Progenitor cell of endocrine pancreas (in vitro differentiated cells): ENCODE results near the gene SALL2. TPM values are rescaled to one million over a fixed set of nuclear protein-coding genes. Genes with fewer than 3 reads are reported as not detected.

ENCODE experiments used
- DNase-seq: peaks from one replicate; pipeline ENCODE4 v3.0.0; 2021; ENCODE audit warnings: low spot score; ENCODE audit not compliant: unreplicated experiment
- H3K27ac Mint-ChIP-seq: 2 replicates; pipeline ENCODE4 v1.8.0; 2021; ENCODE audit warnings: mild to moderate bottlenecking, moderate library complexity, mixed read lengths
- H3K27me3 Mint-ChIP-seq: 2 replicates; pipeline ENCODE4 v1.8.0; 2021; ENCODE audit warnings: mixed read lengths
- H3K36me3 Mint-ChIP-seq: 2 replicates; pipeline ENCODE4 v1.8.0; 2022; ENCODE audit warnings: mixed read lengths; ENCODE audit not compliant: insufficient read depth
- H3K4me1 Mint-ChIP-seq: 2 replicates; pipeline ENCODE4 v1.8.0; 2021; ENCODE audit warnings: low read depth, mixed read lengths
- H3K4me3 Mint-ChIP-seq: 2 replicates; pipeline ENCODE4 v1.8.0; 2021; ENCODE audit warnings: low read depth, mild to moderate bottlenecking, moderate library complexity, mixed read lengths
- H3K9me3 Mint-ChIP-seq: 2 replicates; pipeline ENCODE4 v1.8.0; 2021; ENCODE audit warnings: low read depth, mixed read lengths
- total RNA-seq: library from RNA; stranded (reverse); gene quantifications from 2 replicates; pipeline ENCODE4 v1.2.1, GENCODE V29; 2021
- TF ChIP-seq, protein P1 (sequence below): fragments of 200-600 bp; sonication (generic); IDR thresholded peaks from one replicate; pipeline ENCODE4 v1.5.0; 2021; ENCODE audit warnings: antibody characterized with exemption, mild to moderate bottlenecking; ENCODE audit not compliant: unreplicated experiment

Gene SALL2
- total RNA-seq, 1 donor from 2014 or later = 89.2 TPM

DNA sequence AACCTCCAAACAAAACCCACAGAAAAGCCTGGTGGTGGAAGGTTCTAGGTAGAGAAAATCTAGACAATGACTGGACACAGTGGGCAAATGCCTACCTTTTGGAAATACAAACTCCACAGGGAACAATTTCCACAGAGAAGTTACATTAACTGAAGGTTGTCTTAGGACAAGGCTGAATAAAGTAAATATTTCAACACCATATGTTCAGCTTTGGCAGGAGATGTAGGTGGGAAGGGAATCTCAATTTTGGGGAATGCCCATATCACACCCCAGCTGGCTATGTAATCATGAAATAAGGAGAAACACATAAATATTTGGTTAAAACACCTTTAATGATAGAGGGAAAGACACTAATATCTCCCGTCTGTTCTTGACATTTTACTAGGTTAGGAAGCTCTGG is 5.4 kb downstream of the SALL2 start:
- Mint-ChIP-seq H3K27ac (peak overlapping the region; percentile 63), H3K27me3 (no peaks in the 10 kb centered on the region), H3K4me1 (peaks cover 34% of the 10 kb centered on the region), H3K4me3 (no peak overlapping the region), H3K36me3 (peaks cover 24% of the 10 kb centered on the region), H3K9me3 (no peaks in the 10 kb centered on the region)
- DNase-seq = no peak
- TF ChIP-seq, protein P1, sequence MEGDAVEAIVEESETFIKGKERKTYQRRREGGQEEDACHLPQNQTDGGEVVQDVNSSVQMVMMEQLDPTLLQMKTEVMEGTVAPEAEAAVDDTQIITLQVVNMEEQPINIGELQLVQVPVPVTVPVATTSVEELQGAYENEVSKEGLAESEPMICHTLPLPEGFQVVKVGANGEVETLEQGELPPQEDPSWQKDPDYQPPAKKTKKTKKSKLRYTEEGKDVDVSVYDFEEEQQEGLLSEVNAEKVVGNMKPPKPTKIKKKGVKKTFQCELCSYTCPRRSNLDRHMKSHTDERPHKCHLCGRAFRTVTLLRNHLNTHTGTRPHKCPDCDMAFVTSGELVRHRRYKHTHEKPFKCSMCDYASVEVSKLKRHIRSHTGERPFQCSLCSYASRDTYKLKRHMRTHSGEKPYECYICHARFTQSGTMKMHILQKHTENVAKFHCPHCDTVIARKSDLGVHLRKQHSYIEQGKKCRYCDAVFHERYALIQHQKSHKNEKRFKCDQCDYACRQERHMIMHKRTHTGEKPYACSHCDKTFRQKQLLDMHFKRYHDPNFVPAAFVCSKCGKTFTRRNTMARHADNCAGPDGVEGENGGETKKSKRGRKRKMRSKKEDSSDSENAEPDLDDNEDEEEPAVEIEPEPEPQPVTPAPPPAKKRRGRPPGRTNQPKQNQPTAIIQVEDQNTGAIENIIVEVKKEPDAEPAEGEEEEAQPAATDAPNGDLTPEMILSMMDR = no peak

DNA sequence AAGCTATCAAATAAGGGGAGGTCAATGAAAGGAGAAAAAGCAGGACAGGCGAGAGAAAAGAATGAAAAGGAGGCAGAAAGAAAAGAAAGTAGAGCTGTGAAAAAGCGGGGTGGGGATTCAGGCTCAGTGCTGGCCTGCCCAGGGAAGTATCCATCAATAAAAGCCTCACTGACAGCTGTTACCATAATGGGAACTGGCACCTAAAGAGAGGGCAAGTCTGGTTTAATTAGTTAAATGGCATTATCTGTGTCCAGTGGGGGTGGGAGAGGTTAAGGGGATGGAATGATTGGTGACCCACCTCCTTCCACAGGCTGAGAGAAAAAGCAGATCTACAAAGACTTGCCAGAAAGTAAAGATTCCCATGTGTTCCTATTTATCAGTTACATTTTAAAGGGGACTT is 7.4 kb downstream of the SALL2 start:
- Mint-ChIP-seq H3K4me1 (peaks cover 34% of the 10 kb centered on the region), H3K36me3 (peaks cover 17% of the 10 kb centered on the region), H3K4me3 (no peak overlapping the region), H3K27me3 (no peaks in the 10 kb centered on the region), H3K27ac (peak overlapping the region; percentile 30), H3K9me3 (no peaks in the 10 kb centered on the region)
- DNase-seq = no peak
- TF ChIP-seq, protein P1 = no peak

DNA sequence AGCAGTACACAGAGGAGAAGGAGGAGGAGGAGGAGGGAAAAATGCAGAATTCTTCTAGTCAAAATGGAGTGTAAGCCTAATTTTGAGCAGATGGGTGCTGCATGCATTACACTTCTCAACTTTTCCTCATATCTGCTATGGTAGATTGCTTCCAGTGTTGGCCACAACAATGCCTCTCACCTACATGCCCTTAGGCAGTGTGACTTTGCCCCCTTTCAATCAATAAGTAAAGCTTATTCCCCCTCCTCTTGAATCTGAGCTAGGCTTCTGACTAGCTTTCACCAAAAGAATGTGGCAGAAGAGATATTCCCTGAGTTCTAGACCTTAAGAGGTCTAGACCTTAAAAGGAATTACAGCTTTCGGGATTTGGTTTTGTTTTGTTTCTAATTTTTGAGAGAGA is 11.8 kb downstream of the SALL2 start:
- Mint-ChIP-seq H3K27me3 (no peaks in the 10 kb centered on the region), H3K4me3 (no peak overlapping the region), H3K9me3 (no peaks in the 10 kb centered on the region), H3K27ac (peak overlapping the region; percentile 71), H3K4me1 (peaks cover 30% of the 10 kb centered on the region), H3K36me3 (no peaks in the 10 kb centered on the region)
- no peak for DNase-seq
- TF ChIP-seq, protein P1 = no peak

DNA sequence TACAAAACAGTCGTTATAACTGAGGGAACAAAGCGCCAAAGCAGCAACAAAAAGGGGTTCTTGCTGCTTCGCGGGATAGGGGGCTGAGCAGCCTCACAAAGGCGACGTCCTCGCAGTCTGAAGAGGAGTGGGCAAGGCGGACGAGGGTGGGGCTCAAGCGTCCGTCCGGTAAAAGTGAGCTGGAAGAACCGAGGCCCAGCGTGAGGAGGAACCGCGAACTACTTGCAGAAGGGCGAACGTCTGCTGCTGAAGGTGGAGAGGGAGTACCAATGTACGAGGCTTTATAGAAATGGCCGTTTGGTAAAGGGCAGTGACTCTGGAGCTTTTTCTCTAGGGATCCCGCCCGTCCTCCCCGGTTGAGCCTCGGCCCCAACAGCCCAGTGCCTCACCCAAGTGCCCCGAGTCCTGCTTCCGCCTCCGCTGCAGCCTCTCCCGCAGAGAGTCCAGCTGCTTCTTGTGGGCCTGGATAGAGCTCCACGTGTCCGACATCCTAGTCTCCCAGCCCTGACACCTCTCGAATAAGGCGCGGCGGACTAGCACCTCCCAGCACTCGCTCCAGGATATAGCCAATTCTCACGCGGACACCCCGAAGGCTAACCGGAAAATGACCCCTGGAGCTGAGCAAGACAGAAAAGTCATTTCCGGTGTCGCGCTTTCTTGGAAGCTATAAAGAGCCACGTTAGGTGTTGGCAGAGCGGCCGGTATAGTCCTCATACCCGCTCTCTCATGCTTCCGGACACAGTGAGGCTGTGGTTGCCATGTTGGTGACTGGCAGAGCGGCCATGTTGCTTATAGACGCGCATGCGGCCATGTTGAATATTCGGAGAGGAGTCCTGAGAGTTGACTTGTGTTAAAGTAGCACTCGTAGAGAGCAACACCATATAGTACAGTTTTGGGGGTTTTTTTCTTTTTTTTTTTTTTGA is 15.2 kb downstream of the SALL2 start, which contains the start of gene METTL3:
TSS of gene METTL3 (minus strand) at position 606 of the 923 bp plus-strand sequence. CDS start at position 489, 117 bp downstream.
- TF ChIP-seq, protein P1 = no peak
- Mint-ChIP-seq H3K4me1 (peaks cover 28% of the 10 kb centered on the region), H3K4me3 (peak within 1 kb of the TSS; percentile 98), H3K27me3 (no peaks in the 10 kb centered on the region), H3K27ac (peak within 1 kb of the TSS; percentile 98), H3K36me3 (peaks cover 10% of the 10 kb centered on the region), H3K9me3 (no peaks in the 10 kb centered on the region)
- peak; percentile 79 for DNase-seq

DNA sequence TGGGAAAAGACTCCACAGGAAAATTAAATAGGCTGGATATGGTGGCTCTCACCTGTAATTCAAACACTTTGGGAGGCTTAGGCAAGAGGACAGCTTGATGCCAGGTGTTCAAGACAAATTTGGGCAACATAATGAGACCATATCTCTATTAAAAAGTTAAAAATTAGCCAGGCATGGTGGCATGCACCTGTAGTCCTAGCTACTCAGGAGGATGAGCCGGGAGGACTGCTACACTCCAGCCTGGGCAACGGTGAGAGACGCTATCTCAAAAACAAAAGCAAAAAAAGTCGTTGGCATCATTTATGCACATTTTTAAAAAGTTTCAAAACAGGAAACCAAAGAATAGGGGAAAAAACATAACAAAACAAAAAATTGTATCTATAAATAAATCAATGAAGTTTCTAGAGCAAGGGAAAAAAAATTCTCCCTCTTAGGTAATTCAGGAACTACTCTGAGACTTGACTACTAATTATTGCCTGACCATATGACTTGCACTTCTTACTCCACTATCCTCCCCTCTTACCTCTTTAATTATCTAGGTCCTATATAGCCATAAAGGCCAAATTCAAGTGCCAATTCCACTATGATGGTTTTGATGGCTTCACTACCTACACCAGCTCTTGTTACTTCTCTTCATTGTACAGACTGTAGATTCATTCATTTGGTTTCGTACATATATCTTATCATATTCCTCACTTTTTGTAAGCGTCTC is 16.6 kb downstream of the SALL2 start:
- Mint-ChIP-seq H3K27me3 (no peaks in the 10 kb centered on the region), H3K9me3 (no peaks in the 10 kb centered on the region), H3K4me1 (peaks cover 28% of the 10 kb centered on the region), H3K36me3 (peaks cover 10% of the 10 kb centered on the region), H3K27ac (peak overlapping the region; percentile 98), H3K4me3 (peak overlapping the region; percentile 98)
- no peak for DNase-seq
- TF ChIP-seq, protein P1 = no peak
